Epithelial cell of proximal tubule (primary cell): ENCODE measurements around the gene OR2T27. TPM values are rescaled to one million over a fixed set of nuclear protein-coding genes. Genes with fewer than 3 reads are reported as not detected.

Experiments
- DNase-seq: peaks from one replicate; pipeline ENCODE4 v3.0.0-alpha.2; 2011; ENCODE audit warnings: low read depth
- H3K4me3 ChIP-seq: 2 replicates; pipeline ENCODE4 v1.5.1; 2011; ENCODE audit warnings: low read depth, mild to moderate bottlenecking, low read length
- CTCF ChIP-seq: conservative IDR thresholded peaks from 2 replicates; pipeline ENCODE4 v1.5.1; 2012; ENCODE audit warnings: low read depth, mild to moderate bottlenecking, low read length
- total RNA-seq: library from RNA; depleted of rRNA; stranded (reverse); fragments of >200 nt; gene quantifications from 2 replicates; pipeline ENCODE4 v1.2.3, GENCODE V29; 2015

Gene OR2T27
- total RNA-seq, 1 donor from 2014 or later = not detected

GRCh38 chr1:248611883-248612414 lies 43.4 kb downstream of the OR2T27 start:
- no peak overlapping the region for H3K4me3 ChIP-seq
- no peak for TF ChIP-seq CTCF
- no peak for DNase-seq

GRCh38 chr1:248610301-248610700 lies 45.0 kb downstream of the OR2T27 start:
- no peak overlapping the region for H3K4me3 ChIP-seq
- DNase-seq = peak; percentile 26
- TF ChIP-seq CTCF = no peak

Other genes with a start within 250 kb of the OR2T27 start
- gene OR2T2, start 209.9 kb downstream of the OR2T27 start, total RNA-seq = not detected in 2 replicates
- gene OR2T3, start 182.2 kb downstream of the OR2T27 start, total RNA-seq = not detected in 2 replicates
- gene OR2T5, start 166.9 kb downstream of the OR2T27 start, total RNA-seq = not detected in 2 replicates
- gene OR2G6, start 147.5 kb downstream of the OR2T27 start, total RNA-seq = not detected in 2 replicates
- not detected in 2 replicates for gene OR2T29, start 92.8 kb downstream of the OR2T27 start, total RNA-seq
- not detected in 2 replicates for gene OR2T34, start 80.8 kb downstream of the OR2T27 start, total RNA-seq
- gene OR2T10, start 57.8 kb downstream of the OR2T27 start, total RNA-seq = not detected in 2 replicates
- gene OR2T11, start 20.4 kb downstream of the OR2T27 start, total RNA-seq = not detected in 2 replicates
- not detected in 2 replicates for gene OR2T35, start 10.2 kb downstream of the OR2T27 start, total RNA-seq
- not detected in 2 replicates for gene OR14I1, start 47.2 kb upstream of the OR2T27 start, total RNA-seq
- not detected in 2 replicates for gene LYPD8, start 100.2 kb upstream of the OR2T27 start, total RNA-seq
- gene SH3BP5L, start 170.4 kb upstream of the OR2T27 start, total RNA-seq = 23.5 and 25.6 TPM in 2 replicates
- 26.1 and 32.6 TPM in 2 replicates for gene ZNF672, start 182.7 kb upstream of the OR2T27 start, total RNA-seq
- 24.0 and 35.7 TPM in 2 replicates for gene ZNF692, start 203.6 kb upstream of the OR2T27 start, total RNA-seq